Prostate gland (tissue), 2 donors: ENCODE measurements around the gene ANKRD6. TPM values are rescaled to one million over a fixed set of nuclear protein-coding genes. Genes with fewer than 3 reads are reported as not detected.

ENCODE experiments used
- DNase-seq: peaks from one replicate; pipeline ENCODE4 v3.0.0-alpha.2; 2019; ENCODE audit warnings: low spot score
- H3K27ac ChIP-seq, 2 donors: fragments of 200-600 bp; sonication (generic); 2 replicates each; pipeline ENCODE4 v1.5.1; 2017 to 2019
- H3K27me3 ChIP-seq: fragments of 200-600 bp; sonication (generic); replicated peaks from 2 replicates; pipeline ENCODE4 v1.5.1; 2019; ENCODE audit not compliant: insufficient read depth
- H3K36me3 ChIP-seq, 2 donors: fragments of 200-600 bp; sonication (generic); 1 replicate in 1 of 2; 2 replicates in 1 of 2; pipeline versions ENCODE4 v1.5.1 to v1.8.1; 2017 to 2019
- H3K4me1 ChIP-seq: fragments of 200-600 bp; sonication (generic); replicated peaks from 2 replicates; pipeline ENCODE4 v1.5.1; 2019
- H3K4me3 ChIP-seq, 2 donors: fragments of 200-600 bp; sonication (generic); 2 replicates each; pipeline ENCODE4 v1.5.1; 2017 to 2019
- H3K9me3 ChIP-seq: fragments of 200-600 bp; sonication (generic); 2 replicates; pipeline ENCODE4 v1.5.1; 2017
- CTCF ChIP-seq, 4 experiments: fragments of 200-600 bp in 2 of 4; fragments of 450-650 bp in 2 of 4; sonication (generic) in 2 of 4; IDR thresholded peaks; 1 replicate in 3 of 4; 2 replicates in 1 of 4; pipeline ENCODE4 v1.5.1; 2016 to 2019; ENCODE audit warnings: antibody characterized with exemption in 4 of 4, mild to moderate bottlenecking in 2 of 4, moderate library complexity in 2 of 4
- POLR2A ChIP-seq: fragments of 450-650 bp; IDR thresholded peaks from one replicate; pipeline ENCODE4 v1.6.1; 2016; ENCODE audit warnings: antibody characterized with exemption, mild to moderate bottlenecking
- POLR2AphosphoS5 ChIP-seq: sonication (generic); formaldehyde crosslinking; IDR thresholded peaks from one replicate; pipeline ENCODE4 v1.6.1; 2017; ENCODE audit warnings: antibody characterized with exemption
- WGBS: methylation state at CpG from one replicate; pipeline ENCODE4 v1.1.5; 2018; 5-methylcytosine and 5-hydroxymethylcytosine counted together
- intact Hi-C: fragments of 100-400 bp; cut with DNase I; formaldehyde crosslinking; loops from one replicate; pipeline ENCODE4 v1.14.2; 2022
- total RNA-seq, 2 donors: library from RNA; depleted of rRNA; stranded (reverse); fragments of >200 nt; gene quantifications; one replicate each; pipeline ENCODE4 v1.1.0, GENCODE V29; 2016

Gene ANKRD6
- total RNA-seq, 2 donors from 2014 or later = 11.9 to 30.9 TPM

GRCh38 chr6:89670935-89671565, 238.1 kb downstream of the ANKRD6 start:
- H3K4me1 ChIP-seq = no peaks in the 10 kb centered on the region
- 94% methylated on average over 7 of the region's 7 CpGs for WGBS
- no peak for DNase-seq
- intact Hi-C loops = no loop called here
- H3K36me3 ChIP-seq = peaks cover 0 to 14% of the 10 kb centered on the region in 2 donors
- TF ChIP-seq POLR2AphosphoS5 (no peak), POLR2A (no peak), CTCF (IDR thresholded peaks at IDR 0.05) (no peak)
- no peaks in the 10 kb centered on the region for H3K27me3 ChIP-seq
- H3K9me3 ChIP-seq = no peaks in the 10 kb centered on the region
- no peak overlapping the region for H3K4me3 ChIP-seq
- no peak overlapping the region for H3K27ac ChIP-seq

DNA sequence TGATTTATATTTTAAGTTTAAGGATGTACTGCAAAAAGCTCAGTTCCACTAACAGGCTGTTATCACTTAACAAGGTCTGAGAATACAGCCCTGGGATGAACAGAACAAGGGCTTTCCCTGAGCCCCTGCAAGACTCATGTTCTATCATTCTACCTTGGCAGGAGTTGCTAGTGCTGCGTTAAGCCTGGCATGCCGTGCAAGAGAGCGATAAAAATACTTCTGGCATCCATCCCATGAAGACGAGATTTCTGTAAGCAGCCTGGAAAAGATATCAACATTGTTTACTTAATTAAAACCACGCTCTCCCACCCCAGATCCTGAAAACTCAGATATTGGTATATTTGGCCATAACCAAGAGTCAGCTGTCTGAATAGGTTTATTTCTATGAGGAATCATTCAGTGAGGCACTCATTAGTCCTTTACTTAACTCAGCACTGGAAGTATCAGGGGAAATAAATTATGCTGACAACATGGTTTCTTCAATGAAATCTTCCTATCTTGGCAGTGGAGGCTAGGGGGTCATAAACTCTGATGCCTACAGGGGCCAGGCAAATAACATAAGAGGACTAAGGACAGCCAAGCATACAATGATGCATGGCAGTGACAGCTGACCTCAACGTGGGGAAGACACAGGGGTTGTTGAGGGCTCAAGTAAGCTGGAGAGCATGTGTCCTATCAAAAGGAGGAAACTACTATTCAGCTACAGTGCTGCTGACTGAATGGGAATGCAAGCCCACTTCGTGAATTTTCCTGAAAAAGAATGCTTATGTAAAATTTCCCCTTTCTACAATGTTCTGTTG, 243.2 kb downstream of the ANKRD6 start:
- Histone ChIP-seq H3K4me1 (no peaks in the 10 kb centered on the region), H3K27ac (no peak overlapping the region), H3K36me3 (peaks cover 6 to 24% of the 10 kb centered on the region in 2 donors), H3K9me3 (no peaks in the 10 kb centered on the region), H3K27me3 (no peaks in the 10 kb centered on the region), H3K4me3 (no peak overlapping the region)
- TF ChIP-seq POLR2AphosphoS5 (no peak), CTCF (IDR thresholded peaks at IDR 0.05) (no peak), POLR2A (no peak)
- intact Hi-C loops = no loop called here
- WGBS = 56% methylated on average over 7 of the region's 7 CpGs
- no peak for DNase-seq

DNA sequence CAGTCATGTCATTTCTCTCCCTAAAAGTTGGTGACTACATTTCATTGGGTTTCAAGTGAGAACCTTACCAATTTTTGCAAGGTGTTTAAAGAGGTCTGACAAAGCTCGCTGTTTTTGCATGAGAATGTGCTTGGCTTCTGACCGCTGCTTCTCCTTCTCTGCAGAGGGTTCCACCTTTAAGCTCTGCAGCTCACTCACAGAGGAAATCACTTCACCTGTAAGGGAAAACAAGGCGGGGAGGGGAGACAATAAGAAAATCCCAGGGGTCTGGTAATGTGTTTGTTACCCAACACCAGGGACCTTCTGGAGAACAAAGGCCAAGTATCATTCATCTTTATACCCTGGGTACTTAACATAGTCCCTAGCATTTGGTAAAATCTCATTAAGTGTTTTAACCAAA, 245.6 kb downstream of the ANKRD6 start:
- H3K36me3 ChIP-seq = peaks cover 6 to 15% of the 10 kb centered on the region in 2 donors
- no peak for TF ChIP-seq POLR2A
- no peak overlapping the region for H3K4me3 ChIP-seq
- no peaks in the 10 kb centered on the region for H3K27me3 ChIP-seq
- no peaks in the 10 kb centered on the region for H3K4me1 ChIP-seq
- 91% methylated on average over 3 of the region's 3 CpGs for WGBS
- intact Hi-C loops = no loop called here
- no peak overlapping the region for H3K27ac ChIP-seq
- DNase-seq = no peak
- no peaks in the 10 kb centered on the region for H3K9me3 ChIP-seq

DNA sequence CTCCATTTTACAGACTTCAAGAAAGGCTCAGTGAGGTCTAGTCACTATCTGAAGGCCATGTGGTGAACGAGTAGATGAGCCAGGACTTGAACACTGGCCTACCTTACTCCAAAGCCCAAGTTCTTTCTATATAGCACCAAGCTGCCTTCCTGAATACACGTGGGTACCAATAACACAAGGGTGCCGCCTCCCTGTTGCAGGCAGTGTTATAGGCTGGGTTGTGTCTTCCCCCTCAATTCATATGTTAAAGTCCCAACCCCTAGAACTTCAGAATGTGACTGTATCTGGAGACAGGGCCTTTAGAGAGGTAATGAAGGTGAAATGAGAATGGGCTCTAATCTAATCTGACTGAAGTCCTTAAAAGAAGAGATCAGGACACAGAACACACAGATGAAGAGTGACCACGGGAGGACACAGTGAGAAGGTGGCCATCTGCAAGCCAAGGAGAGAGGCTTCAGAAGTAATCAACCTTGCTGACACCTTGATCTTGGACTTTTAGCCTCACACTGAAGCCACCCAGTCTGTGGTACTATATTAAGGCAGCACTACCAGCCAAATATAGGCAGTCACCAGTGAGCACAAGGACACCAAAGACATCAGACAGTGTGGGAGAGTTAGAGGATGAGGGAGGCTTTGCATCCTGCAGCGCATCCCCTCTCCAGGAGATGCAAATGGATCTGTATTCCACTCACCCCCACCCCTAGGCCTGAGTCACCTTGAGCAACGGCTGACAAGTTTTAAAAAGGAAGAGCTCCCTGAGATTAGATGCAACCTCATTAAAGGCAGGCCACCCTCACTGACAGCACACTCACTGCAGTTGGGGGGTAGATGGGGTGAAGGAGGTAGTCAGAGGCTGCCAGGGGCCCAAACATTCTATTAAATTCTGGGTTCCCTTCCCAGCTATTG, 246.5 kb downstream of the ANKRD6 start:
- TF ChIP-seq POLR2AphosphoS5 (no peak), CTCF (IDR thresholded peaks at IDR 0.05) (no peak), POLR2A (no peak)
- H3K36me3 ChIP-seq = peaks cover 6 to 11% of the 10 kb centered on the region in 2 donors
- H3K4me3 ChIP-seq = no peak overlapping the region
- 83% methylated on average over 6 of the region's 6 CpGs for WGBS
- intact Hi-C loops = no loop called here
- no peaks in the 10 kb centered on the region for H3K4me1 ChIP-seq
- H3K27ac ChIP-seq = no peak overlapping the region
- no peak for DNase-seq
- H3K9me3 ChIP-seq = no peaks in the 10 kb centered on the region
- H3K27me3 ChIP-seq = no peaks in the 10 kb centered on the region

DNA sequence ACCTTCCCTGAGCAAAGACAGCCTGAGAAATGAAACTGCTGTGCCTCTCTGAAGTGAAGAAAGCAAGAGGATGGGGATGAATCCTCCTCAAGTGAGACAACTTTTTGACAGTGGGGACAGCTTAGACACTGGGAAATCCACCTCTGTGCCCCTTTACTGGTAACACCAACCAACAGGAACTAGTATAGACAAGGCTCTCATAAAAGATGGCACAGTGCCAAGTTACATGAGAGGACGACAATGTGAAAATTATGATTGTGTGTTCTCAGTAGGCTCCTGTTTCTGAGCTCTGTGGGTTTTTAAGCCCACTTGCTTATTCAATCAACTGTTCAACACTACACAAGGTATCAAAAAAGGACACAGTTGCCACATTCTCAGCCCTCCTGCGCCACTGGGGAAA, 247.2 kb downstream of the ANKRD6 start:
- intact Hi-C loops = no loop called here
- H3K9me3 ChIP-seq = no peaks in the 10 kb centered on the region
- peaks cover 6 to 11% of the 10 kb centered on the region in 2 donors for H3K36me3 ChIP-seq
- no peak for TF ChIP-seq POLR2AphosphoS5
- no peak for DNase-seq
- no peaks in the 10 kb centered on the region for H3K4me1 ChIP-seq
- H3K4me3 ChIP-seq = no peak overlapping the region
- WGBS = 88% methylated on average over 2 of the region's 2 CpGs
- no peaks in the 10 kb centered on the region for H3K27me3 ChIP-seq
- H3K27ac ChIP-seq = no peak overlapping the region
